GM12878 (cell line): Measurements from ENCODE around the gene DEFB114. TPM values are rescaled to one million over a fixed set of nuclear protein-coding genes. Genes with fewer than 3 reads are reported as not detected.

ENCODE experiments used
- ATAC-seq: fragments of 200-7000 bp; cut with Tn5 transposase; 3 replicates; pipeline ENCODE4 v1.9.1; 2020; ENCODE audit warnings: mild to moderate bottlenecking, moderate library complexity
- BruUV-seq: library from RNA; stranded (reverse); fragments of 400-500 nt; replicated peaks from 2 replicates; lab custom pipeline; 2021; lab: Mats Ljungman, UMichigan
- CTCF ChIA-PET: fragments of 300-600 bp; sonication (Branson Sonifier 250); formaldehyde crosslinking; extraction: SDS; loops from one replicate; lab custom pipeline; 2021; ENCODE audit warnings: inconsistent platforms; lab: Yijun Ruan, JAX
- POLR2A ChIA-PET: fragments of 350-600 bp; formaldehyde crosslinking; extraction: SDS; loops from one replicate; lab custom pipeline; 2021; ENCODE audit warnings: inconsistent platforms; lab: Charles Lee
- RAD21 ChIA-PET: fragments of 300-600 bp; sonication (Branson Sonifier 250); formaldehyde crosslinking; loops from one replicate; lab custom pipeline; 2023; ENCODE audit warnings: antibody characterized with exemption; ENCODE audit not compliant: unreplicated experiment; lab: Charles Lee
- SMC1A ChIA-PET: fragments of 300-600 bp; sonication (Branson Sonifier 250); formaldehyde crosslinking; loops from one replicate; lab custom pipeline; 2023; ENCODE audit not compliant: unreplicated experiment, uncharacterized antibody; lab: Charles Lee
- DNase-seq: peaks from one replicate; pipeline ENCODE4 v3.0.0-alpha.2; 2011; ENCODE audit warnings: low read depth, low spot score
- FAIRE-seq: peaks from 3 replicates; lab custom pipeline; 2011; peaks lifted over from hg19 to GRCh38; lab: Jason Lieb, UNC
- H2AFZ ChIP-seq: 2 replicates; pipeline ENCODE4 v1.6.0; 2011; ENCODE audit warnings: low read depth, low read length, control low read depth; ENCODE audit not compliant: control insufficient read depth
- H3K27ac ChIP-seq: 2 replicates; pipeline ENCODE4 v1.5.1; 2011; ENCODE audit warnings: control low read depth; ENCODE audit not compliant: control insufficient read depth, insufficient read depth
- H3K27me3 ChIP-seq, 2 experiments: replicated peaks in 1 of 2; 2 replicates each; pipeline versions ENCODE4 v1.6.0 to v1.6.1; 2011; ENCODE audit warnings: low read length in 1 of 2; ENCODE audit not compliant: control insufficient read depth in 2 of 2, insufficient read depth in 2 of 2
- H3K36me3 ChIP-seq, 2 experiments: 2 replicates each; pipeline ENCODE4 v1.5.1; 2011; ENCODE audit warnings: low read length in 1 of 2; ENCODE audit not compliant: control insufficient read depth in 2 of 2, insufficient read depth in 2 of 2
- H3K4me1 ChIP-seq: 2 replicates; pipeline ENCODE4 v1.6.1; 2011; ENCODE audit warnings: mild to moderate bottlenecking, low read length, moderate library complexity, mixed read lengths; ENCODE audit not compliant: control insufficient read depth, insufficient read depth
- H3K4me2 ChIP-seq: 2 replicates; pipeline ENCODE4 v1.6.0; 2011; ENCODE audit warnings: control low read depth; ENCODE audit not compliant: control insufficient read depth, insufficient read depth
- H3K4me3 ChIP-seq: fragments of 200-600 bp; sonication (generic); 2 replicates; pipeline ENCODE4 v1.5.1; 2016
- H3K79me2 ChIP-seq: 2 replicates; pipeline ENCODE4 v1.6.0; 2011; ENCODE audit warnings: low read length; ENCODE audit not compliant: control insufficient read depth, insufficient read depth
- H3K9ac ChIP-seq: 2 replicates; pipeline ENCODE4 v1.8.0; 2011; ENCODE audit warnings: low read length, control low read depth, mixed read lengths; ENCODE audit not compliant: control insufficient read depth, insufficient read depth
- H3K9me3 ChIP-seq: replicated peaks from 3 replicates; pipeline ENCODE4 v1.5.1; 2011; ENCODE audit warnings: mild to moderate bottlenecking, low read length; ENCODE audit not compliant: control insufficient read depth, insufficient read depth
- H4K20me1 ChIP-seq: 2 replicates; pipeline ENCODE4 v1.6.0; 2011; ENCODE audit not compliant: control insufficient read depth, insufficient read depth
- BACH1 ChIP-seq: fragments of 450-650 bp; IDR thresholded peaks from 2 replicates; pipeline ENCODE4 v1.6.1; 2017; ENCODE audit warnings: mild to moderate bottlenecking, borderline replicate concordance
- BMI1 ChIP-seq: fragments of 450-650 bp; IDR thresholded peaks from 2 replicates; pipeline ENCODE4 v1.6.1; 2016; ENCODE audit warnings: mild to moderate bottlenecking, moderate library complexity, borderline replicate concordance
- BRCA1 ChIP-seq: IDR thresholded peaks from 2 replicates; pipeline ENCODE4 v1.6.1; 2011; ENCODE audit warnings: low read depth, low read length, improper control_type of control experiment
- ELK1 ChIP-seq: IDR thresholded peaks from 2 replicates; pipeline ENCODE4 v1.6.1; 2012; ENCODE audit warnings: low read depth, low read length, improper control_type of control experiment
- EZH2 ChIP-seq: IDR thresholded peaks from 2 replicates; pipeline ENCODE4 v1.6.1; 2012; ENCODE audit warnings: low read depth, mild to moderate bottlenecking, control low read depth, inconsistent platforms, low read length, borderline replicate concordance; ENCODE audit not compliant: control insufficient read depth
- HDGF ChIP-seq: fragments of 450-650 bp; IDR thresholded peaks from 2 replicates; pipeline ENCODE4 v1.6.1; 2016; ENCODE audit warnings: antibody characterized with exemption
- KDM1A ChIP-seq: fragments of 200-600 bp; sonication (generic); IDR thresholded peaks from 2 replicates; pipeline ENCODE4 v1.6.1; 2016; ENCODE audit warnings: borderline replicate concordance
- POU2F2 ChIP-seq: IDR thresholded peaks from 3 replicates; pipeline ENCODE4 v1.6.1; 2011; ENCODE audit warnings: low read depth, mild to moderate bottlenecking, low read length, borderline replicate concordance
- RFX5 ChIP-seq: IDR thresholded peaks from 2 replicates; pipeline ENCODE4 v1.6.1; 2011; ENCODE audit warnings: low read depth, low read length, improper control_type of control experiment
- SIN3A ChIP-seq: IDR thresholded peaks from 2 replicates; pipeline ENCODE4 v1.6.1; 2012; ENCODE audit warnings: low read depth, low read length, improper control_type of control experiment
- SUZ12 ChIP-seq: fragments of 200-600 bp; sonication (generic); IDR thresholded peaks from one replicate; pipeline ENCODE4 v1.6.1; 2018; ENCODE audit warnings: antibody characterized with exemption, mild to moderate bottlenecking; ENCODE audit not compliant: unreplicated experiment
- TARDBP ChIP-seq: IDR thresholded peaks from 2 replicates; pipeline ENCODE4 v1.6.1; 2016; ENCODE audit warnings: borderline replicate concordance
- YBX1 ChIP-seq: fragments of 450-650 bp; IDR thresholded peaks from 2 replicates; pipeline ENCODE4 v1.6.1; 2016; ENCODE audit warnings: antibody characterized with exemption
- whole genome bisulfite sequencing: methylation state at CpG from one replicate; pipeline ENCODE4 v1.1.6; 2016; ENCODE audit warnings: low lambda C conversion rate; ENCODE audit not compliant: insufficient replicate concordance, insufficient coverage; ENCODE audit errors: missing lambda C conversion rate; 5-methylcytosine and 5-hydroxymethylcytosine counted together
- in situ Hi-C: fragments of 300-500 bp; cut with MboI; formaldehyde crosslinking; loops from 9 replicates; pipeline ENCODE4 v1.14.3; 2018; ENCODE audit warnings: mixed read lengths
- intact Hi-C: fragments of 100-400 bp; cut with micrococcal nuclease; formaldehyde crosslinking; loops from one replicate; pipeline ENCODE4 v1.14.2; 2022; ENCODE audit not compliant: unreplicated experiment
- polyA plus RNA-seq, 11 experiments: library from polyadenylated mRNA; depleted of rRNA in 4 of 11; unstranded in 6 of 11; stranded (reverse) in 5 of 11; fragments of >200 nt; fragmentation: Nextera tagmentation in 4 of 11; fragmentation: Illumina TruSeq in 1 of 11; extraction: Ambion mirVana in 4 of 11; extraction: Trizol in 1 of 11; gene quantifications; 1 replicate in 1 of 11; 2 replicates in 10 of 11; pipeline versions ENCODE4 v1.2.1 to v1.2.3, GENCODE V29; 2011 to 2016; ENCODE audit warnings: inconsistent platforms in 2 of 11, missing spikeins in 2 of 11, low read depth in 1 of 11
- total RNA-seq, 4 experiments: library from RNA; depleted of rRNA in 3 of 4; stranded (reverse); fragments of >200 nt in 3 of 4; fragmentation: Illumina TruSeq in 1 of 4; extraction: Trizol in 1 of 4; gene quantifications; 2 replicates each; pipeline versions ENCODE4 v1.2.1 to v1.2.3, GENCODE V29; 2013 to 2021
- TF ChIP-seq, protein P1 (sequence below): fragments of 450-650 bp; IDR thresholded peaks from 2 replicates; pipeline ENCODE4 v1.6.1; 2018; ENCODE audit warnings: borderline replicate concordance, mild to moderate bottlenecking; ENCODE audit not compliant: partially characterized antibody
- TF ChIP-seq, protein P2 (sequence below): IDR thresholded peaks from 2 replicates; pipeline ENCODE4 v1.6.1; 2011; ENCODE audit warnings: low read depth, mild to moderate bottlenecking, low read length, moderate library complexity, borderline replicate concordance; ENCODE audit errors: extremely low read depth

The DEFB114 gene
- total and polyA plus RNA-seq, 10 of the 15 experiments (the other 5 are each of a cell fraction or from before 2014, with no cell fraction given), result not detected

DNA sequence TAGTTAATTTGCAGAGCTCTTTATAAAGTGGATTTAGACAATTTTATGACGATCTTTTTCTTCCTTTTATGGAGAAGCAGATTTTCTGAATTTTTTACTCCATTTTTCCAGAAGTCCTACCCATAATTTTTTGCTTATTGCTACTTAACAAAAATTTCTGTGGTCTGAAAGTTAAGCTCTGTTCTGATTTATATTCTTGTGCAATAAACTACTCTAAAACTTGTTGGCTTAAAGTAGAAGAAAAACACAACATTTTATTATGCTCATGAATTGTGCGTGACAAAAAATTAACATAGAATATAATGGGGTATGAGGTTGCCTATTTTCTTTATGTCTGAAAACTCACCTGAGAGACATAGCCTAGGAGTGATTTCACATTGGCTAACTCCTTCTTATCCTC lies 2.9 kb upstream of the DEFB114 start:
- H3K36me3 ChIP-seq, result no peaks in the 10 kb centered on the region
- H3K4me1 ChIP-seq, result no peaks in the 10 kb centered on the region
- SMC1A ChIA-PET, result no interaction called here
- ATAC-seq, result no peak
- no peak for TF ChIP-seq HDGF
- no peak for TF ChIP-seq POU2F2
- TF ChIP-seq, protein P1, sequence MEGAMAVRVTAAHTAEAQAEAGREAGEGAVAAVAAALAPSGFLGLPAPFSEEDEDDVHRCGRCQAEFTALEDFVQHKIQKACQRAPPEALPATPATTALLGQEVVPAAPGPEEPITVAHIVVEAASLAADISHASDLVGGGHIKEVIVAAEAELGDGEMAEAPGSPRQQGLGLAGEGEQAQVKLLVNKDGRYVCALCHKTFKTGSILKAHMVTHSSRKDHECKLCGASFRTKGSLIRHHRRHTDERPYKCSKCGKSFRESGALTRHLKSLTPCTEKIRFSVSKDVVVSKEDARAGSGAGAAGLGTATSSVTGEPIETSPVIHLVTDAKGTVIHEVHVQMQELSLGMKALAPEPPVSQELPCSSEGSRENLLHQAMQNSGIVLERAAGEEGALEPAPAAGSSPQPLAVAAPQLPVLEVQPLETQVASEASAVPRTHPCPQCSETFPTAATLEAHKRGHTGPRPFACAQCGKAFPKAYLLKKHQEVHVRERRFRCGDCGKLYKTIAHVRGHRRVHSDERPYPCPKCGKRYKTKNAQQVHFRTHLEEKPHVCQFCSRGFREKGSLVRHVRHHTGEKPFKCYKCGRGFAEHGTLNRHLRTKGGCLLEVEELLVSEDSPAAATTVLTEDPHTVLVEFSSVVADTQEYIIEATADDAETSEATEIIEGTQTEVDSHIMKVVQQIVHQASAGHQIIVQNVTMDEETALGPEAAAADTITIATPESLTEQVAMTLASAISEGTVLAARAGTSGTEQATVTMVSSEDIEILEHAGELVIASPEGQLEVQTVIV, result no peak
- TF ChIP-seq ELK1, result no peak
- TF ChIP-seq RFX5, result no peak
- no peak for TF ChIP-seq SUZ12
- TF ChIP-seq BMI1, result no peak
- no peak for TF ChIP-seq SIN3A
- no peak for TF ChIP-seq EZH2
- no peak for TF ChIP-seq KDM1A
- no peak for TF ChIP-seq YBX1
- no peak for TF ChIP-seq BACH1
- no peak for TF ChIP-seq BRCA1
- no peak for TF ChIP-seq TARDBP
- TF ChIP-seq, protein P2, sequence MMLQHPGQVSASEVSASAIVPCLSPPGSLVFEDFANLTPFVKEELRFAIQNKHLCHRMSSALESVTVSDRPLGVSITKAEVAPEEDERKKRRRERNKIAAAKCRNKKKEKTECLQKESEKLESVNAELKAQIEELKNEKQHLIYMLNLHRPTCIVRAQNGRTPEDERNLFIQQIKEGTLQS, result no peak
- intact Hi-C loops (no loop called here), in situ Hi-C loops (no loop called here)
- no peaks in the 10 kb centered on the region for H3K79me2 ChIP-seq
- no peaks in the 10 kb centered on the region for H4K20me1 ChIP-seq
- WGBS, result 49% methylated on average over 2 of the region's 2 CpGs
- no TSS peak for BruUV-seq
- no peak overlapping the region for H3K27ac ChIP-seq
- H3K27me3 ChIP-seq, result no peaks in the 10 kb centered on the region
- H3K4me3 ChIP-seq, result no peak overlapping the region
- H2AFZ ChIP-seq, result no peak overlapping the region
- RAD21 ChIA-PET, result no interaction called here
- POLR2A ChIA-PET, result no interaction called here
- H3K4me2 ChIP-seq, result no peak overlapping the region
- no peak for DNase-seq
- no peak overlapping the region for H3K9ac ChIP-seq
- CTCF ChIA-PET, result no interaction called here
- H3K9me3 ChIP-seq, result no peaks in the 10 kb centered on the region
- FAIRE-seq, result no peak
